ENCODE results near the gene TBL1X. TPM values are rescaled to one million over a fixed set of nuclear protein-coding genes. Genes with fewer than 3 reads are reported as not detected.

TBL1X gene
- polyA plus RNA-seq, 1 donor (not counting 4 experiments of a cell fraction or from before 2014, with no cell fraction given): 2.2 TPM

DNA sequence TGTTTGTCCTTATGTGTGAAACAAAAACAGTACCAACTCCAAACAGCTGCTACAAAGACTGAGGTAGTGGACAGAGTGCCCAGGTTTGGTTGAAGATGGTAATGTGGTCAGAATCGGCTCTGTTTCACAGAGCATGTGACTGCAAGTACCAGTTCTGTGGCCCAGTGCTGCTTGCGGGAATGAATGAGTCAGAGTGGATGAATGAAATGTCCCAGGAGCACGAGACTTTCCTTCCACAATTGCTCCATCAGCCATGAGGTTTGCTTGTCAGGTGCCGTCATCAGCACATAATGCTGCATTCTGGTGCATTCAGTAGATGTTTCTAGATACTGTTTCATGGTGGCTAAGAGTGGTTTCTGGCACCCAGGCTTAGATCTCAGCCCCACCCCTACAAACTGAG is 216.6 kb downstream of the TBL1X start:
- DNase-seq (ENCODE audit: low read depth, low spot score) (no peak), FAIRE-seq (no peak)
- H4K20me1 ChIP-seq (ENCODE audit: control insufficient read depth, extremely low read depth, insufficient read depth, low read length): no peaks in the 10 kb centered on the region
- no peak overlapping the region for H3K4me2 ChIP-seq (ENCODE audit: control insufficient read depth, extremely low read depth, insufficient read depth, low read depth, low read length)
- no peaks in the 10 kb centered on the region for H3K27me3 ChIP-seq (ENCODE audit: control insufficient read depth, extremely low read depth, insufficient read depth, low read length)
- no peak overlapping the region for H3K9ac ChIP-seq (ENCODE audit: control insufficient read depth, extremely low read depth, insufficient read depth, low read length)
- no peak overlapping the region for H3K4me3 ChIP-seq (ENCODE audit: control insufficient read depth in 2 of 3, extremely low read depth in 1 of 3, insufficient read depth in 2 of 3, low read depth in 1 of 3, low read length in 3 of 3)
- no peaks in the 10 kb centered on the region for H3K36me3 ChIP-seq (ENCODE audit: control insufficient read depth in 2 of 2, extremely low read depth in 1 of 2, insufficient read depth in 2 of 2, low read length in 2 of 2)
- H3K27ac ChIP-seq (ENCODE audit: control insufficient read depth, insufficient read depth, low read length): no peak overlapping the region
- dilution Hi-C loops (cut with MboI; ENCODE audit: extremely low pct_ligation_motif_present, low sequenced_read_pairs): no loop called here
- H3K79me2 ChIP-seq (ENCODE audit: control insufficient read depth, insufficient read depth, low read length): no peaks in the 10 kb centered on the region
- H3K4me1 ChIP-seq (ENCODE audit: control insufficient read depth, extremely low read depth, insufficient read depth, low read length): peaks cover 4% of the 10 kb centered on the region
- no peaks in the 10 kb centered on the region for H3K9me1 ChIP-seq (ENCODE audit: control insufficient read depth, extremely low read depth, insufficient read depth, low read length)
- H2AFZ ChIP-seq (ENCODE audit: control insufficient read depth, low read length): no peak overlapping the region
- TF ChIP-seq, protein P1, sequence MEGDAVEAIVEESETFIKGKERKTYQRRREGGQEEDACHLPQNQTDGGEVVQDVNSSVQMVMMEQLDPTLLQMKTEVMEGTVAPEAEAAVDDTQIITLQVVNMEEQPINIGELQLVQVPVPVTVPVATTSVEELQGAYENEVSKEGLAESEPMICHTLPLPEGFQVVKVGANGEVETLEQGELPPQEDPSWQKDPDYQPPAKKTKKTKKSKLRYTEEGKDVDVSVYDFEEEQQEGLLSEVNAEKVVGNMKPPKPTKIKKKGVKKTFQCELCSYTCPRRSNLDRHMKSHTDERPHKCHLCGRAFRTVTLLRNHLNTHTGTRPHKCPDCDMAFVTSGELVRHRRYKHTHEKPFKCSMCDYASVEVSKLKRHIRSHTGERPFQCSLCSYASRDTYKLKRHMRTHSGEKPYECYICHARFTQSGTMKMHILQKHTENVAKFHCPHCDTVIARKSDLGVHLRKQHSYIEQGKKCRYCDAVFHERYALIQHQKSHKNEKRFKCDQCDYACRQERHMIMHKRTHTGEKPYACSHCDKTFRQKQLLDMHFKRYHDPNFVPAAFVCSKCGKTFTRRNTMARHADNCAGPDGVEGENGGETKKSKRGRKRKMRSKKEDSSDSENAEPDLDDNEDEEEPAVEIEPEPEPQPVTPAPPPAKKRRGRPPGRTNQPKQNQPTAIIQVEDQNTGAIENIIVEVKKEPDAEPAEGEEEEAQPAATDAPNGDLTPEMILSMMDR (optimal IDR thresholded peaks at IDR 0.05 in 1 of 3, IDR thresholded peaks at IDR 0.05 in 1 of 3, conservative IDR thresholded peaks at IDR 0.05 in 1 of 3; ENCODE audit: extremely low read depth in 1 of 3, insufficient read depth in 2 of 3, low read length in 3 of 3): no peak
- no peak for TF ChIP-seq EZH2 (IDR thresholded peaks at IDR 0.05; ENCODE audit: low read length)
- no peaks in the 10 kb centered on the region for H3K9me3 ChIP-seq (ENCODE audit: control insufficient read depth, low read depth, low read length)

DNA sequence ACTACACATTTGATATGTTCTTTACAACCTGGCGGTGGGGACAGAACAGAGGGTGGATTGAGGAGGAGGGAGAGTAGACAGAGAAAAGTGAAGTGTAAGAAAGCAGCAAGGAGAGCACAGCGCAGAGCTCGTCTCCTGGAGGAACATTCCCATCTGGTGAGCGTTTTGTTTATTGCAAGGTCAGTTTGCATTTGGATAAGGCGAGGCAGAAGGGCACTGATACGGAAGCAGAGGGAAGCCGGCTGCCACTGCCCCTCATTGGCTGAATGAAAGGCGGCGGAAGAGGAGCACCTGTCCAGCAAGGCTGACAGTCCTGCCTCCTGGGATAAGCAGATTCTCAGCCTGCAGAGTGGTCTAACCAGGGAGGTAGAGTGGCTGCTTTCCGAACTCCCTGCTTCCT is 217.6 kb downstream of the TBL1X start:
- H3K36me3 ChIP-seq (ENCODE audit: control insufficient read depth in 2 of 2, extremely low read depth in 1 of 2, insufficient read depth in 2 of 2, low read length in 2 of 2): no peaks in the 10 kb centered on the region
- DNase-seq (ENCODE audit: low read depth, low spot score): no peak
- H3K4me1 ChIP-seq (ENCODE audit: control insufficient read depth, extremely low read depth, insufficient read depth, low read length): no peaks in the 10 kb centered on the region
- no peak overlapping the region for H2AFZ ChIP-seq (ENCODE audit: control insufficient read depth, low read length)
- dilution Hi-C loops (cut with MboI; ENCODE audit: extremely low pct_ligation_motif_present, low sequenced_read_pairs): no loop called here
- H3K27ac ChIP-seq (ENCODE audit: control insufficient read depth, insufficient read depth, low read length): no peak overlapping the region
- no peak for FAIRE-seq
- H3K79me2 ChIP-seq (ENCODE audit: control insufficient read depth, insufficient read depth, low read length): no peaks in the 10 kb centered on the region
- H3K9me3 ChIP-seq (ENCODE audit: control insufficient read depth, low read depth, low read length): no peaks in the 10 kb centered on the region
- H3K9me1 ChIP-seq (ENCODE audit: control insufficient read depth, extremely low read depth, insufficient read depth, low read length): no peaks in the 10 kb centered on the region
- no peak overlapping the region for H3K4me2 ChIP-seq (ENCODE audit: control insufficient read depth, extremely low read depth, insufficient read depth, low read depth, low read length)
- no peak for TF ChIP-seq EZH2 (IDR thresholded peaks at IDR 0.05; ENCODE audit: low read length)
- TF ChIP-seq, protein P1 (optimal IDR thresholded peaks at IDR 0.05 in 1 of 3, IDR thresholded peaks at IDR 0.05 in 1 of 3, conservative IDR thresholded peaks at IDR 0.05 in 1 of 3; ENCODE audit: extremely low read depth in 1 of 3, insufficient read depth in 2 of 3, low read length in 3 of 3): no peak
- no peak overlapping the region for H3K4me3 ChIP-seq (ENCODE audit: control insufficient read depth in 2 of 3, extremely low read depth in 1 of 3, insufficient read depth in 2 of 3, low read depth in 1 of 3, low read length in 3 of 3)
- H3K27me3 ChIP-seq (ENCODE audit: control insufficient read depth, extremely low read depth, insufficient read depth, low read length): no peaks in the 10 kb centered on the region
- H3K9ac ChIP-seq (ENCODE audit: control insufficient read depth, extremely low read depth, insufficient read depth, low read length): no peak overlapping the region
- no peaks in the 10 kb centered on the region for H4K20me1 ChIP-seq (ENCODE audit: control insufficient read depth, extremely low read depth, insufficient read depth, low read length)

Data from keratinocyte (primary cell).